NCI-H748 (cell line): Measurements from ENCODE around the gene FOXC1.

ENCODE experiments used
- DNase-seq: peaks from one replicate; lab custom pipeline; 2025; ENCODE audit not compliant: unreplicated experiment; lab: John Stamatoyannopoulos, UW

FOXC1 gene

GRCh38 chr6:1622851-1623768 lies 13.4 kb downstream of the FOXC1 start:
- DNase-seq: no peak

- no peak for DNase-seq
These were observed 14.0 kb downstream of the FOXC1 start for GRCh38 chr6:1623769-1624057.

- no peak for DNase-seq
These were observed 14.5 kb downstream of the FOXC1 start for GRCh38 chr6:1624058-1624850.

- peak; percentile 56 for DNase-seq
These were observed 15.4 kb downstream of the FOXC1 start for GRCh38 chr6:1624851-1625781.

- no peak for DNase-seq
These were observed 16.2 kb downstream of the FOXC1 start for GRCh38 chr6:1625794-1626435.

GRCh38 chr6:1626481-1626880 lies 16.8 kb downstream of the FOXC1 start:
- DNase-seq: no peak

- DNase-seq: no peak
These were observed 18.3 kb downstream of the FOXC1 start for GRCh38 chr6:1627827-1628560.

GRCh38 chr6:1629316-1629715 lies 19.6 kb downstream of the FOXC1 start:
- no peak for DNase-seq

- no peak for DNase-seq
These were observed 20.6 kb downstream of the FOXC1 start for GRCh38 chr6:1630212-1630770.

GRCh38 chr6:1630771-1631217 lies 21.1 kb downstream of the FOXC1 start:
- DNase-seq: no peak

- no peak for DNase-seq
These were observed 21.5 kb downstream of the FOXC1 start for GRCh38 chr6:1631251-1631650.

GRCh38 chr6:1633366-1634021 lies 23.8 kb downstream of the FOXC1 start:
- no peak for DNase-seq

- DNase-seq: no peak
These were observed 24.4 kb downstream of the FOXC1 start for GRCh38 chr6:1634081-1634480.

- no peak for DNase-seq
These were observed 25.7 kb downstream of the FOXC1 start for GRCh38 chr6:1635305-1636010.

- no peak for DNase-seq
These were observed 26.6 kb downstream of the FOXC1 start for GRCh38 chr6:1636272-1636825.

- no peak for DNase-seq
These were observed 27.5 kb downstream of the FOXC1 start for GRCh38 chr6:1636971-1637871.

- DNase-seq: no peak
These were observed 29.7 kb downstream of the FOXC1 start for GRCh38 chr6:1639430-1639829.
